Neuronal stem cell (in vitro differentiated cells): ENCODE results near the gene NAV1.

Experiments used
- DNase-seq: peaks from one replicate; pipeline ENCODE4 v3.0.0-alpha.2; 2013; ENCODE audit warnings: low spot score
- H2AFZ ChIP-seq: one replicate; pipeline ENCODE4 v1.6.1; 2013; ENCODE audit warnings: mild to moderate bottlenecking, low read length, inconsistent platforms
- H2AK5ac ChIP-seq: 2 replicates; pipeline ENCODE4 v1.6.1; 2013; ENCODE audit warnings: low read depth, mild to moderate bottlenecking, inconsistent platforms, low read length, moderate library complexity, mixed read lengths
- H2BK120ac ChIP-seq: 2 replicates; pipeline ENCODE4 v1.6.1; 2013; ENCODE audit warnings: low read depth, mild to moderate bottlenecking, inconsistent platforms, low read length, moderate library complexity, mixed read lengths
- H2BK12ac ChIP-seq: one replicate; pipeline ENCODE4 v1.6.1; 2013; ENCODE audit warnings: low read length, inconsistent platforms
- H2BK15ac ChIP-seq: 2 replicates; pipeline ENCODE4 v1.6.1; 2013; ENCODE audit warnings: mild to moderate bottlenecking, low read length, inconsistent platforms, mixed read lengths
- H2BK5ac ChIP-seq: one replicate; pipeline ENCODE4 v1.6.1; 2013; ENCODE audit warnings: inconsistent platforms, mild to moderate bottlenecking, low read length, moderate library complexity
- H3K14ac ChIP-seq: one replicate; pipeline ENCODE4 v1.6.1; 2013; ENCODE audit warnings: low read length, inconsistent platforms
- H3K18ac ChIP-seq: 2 replicates; pipeline ENCODE4 v1.6.1; 2013; ENCODE audit warnings: low read length, inconsistent platforms
- H3K23ac ChIP-seq: 2 replicates; pipeline ENCODE4 v1.6.1; 2013; ENCODE audit warnings: low read depth, mild to moderate bottlenecking, mixed read lengths, low read length, inconsistent platforms; ENCODE audit not compliant: poor library complexity
- H3K27ac ChIP-seq: replicated peaks from 3 replicates; pipeline ENCODE4 v1.5.1; 2013; ENCODE audit warnings: low read length, inconsistent platforms
- H3K27me3 ChIP-seq, 3 experiments: 2 replicates each; pipeline ENCODE4 v1.6.1; 2013; ENCODE audit warnings: low read length in 3 of 3, mild to moderate bottlenecking in 2 of 3, inconsistent platforms in 1 of 3, low read depth in 1 of 3, mixed read lengths in 1 of 3, moderate library complexity in 1 of 3; ENCODE audit not compliant: control insufficient read depth in 3 of 3, insufficient read depth in 3 of 3
- H3K36me3 ChIP-seq, 2 donors: replicated peaks in 1 of 2; 2 replicates each; pipeline ENCODE4 v1.6.1; 2013; ENCODE audit warnings: low read length in 2 of 2; ENCODE audit not compliant: control insufficient read depth in 2 of 2, insufficient read depth in 2 of 2
- H3K4ac ChIP-seq: 2 replicates; pipeline ENCODE4 v1.6.1; 2013; ENCODE audit warnings: inconsistent platforms, mild to moderate bottlenecking, low read length, moderate library complexity
- H3K4me1 ChIP-seq, 2 donors: 1 replicate in 1 of 2; 2 replicates in 1 of 2; pipeline ENCODE4 v1.6.1; 2013; ENCODE audit warnings: low read length in 2 of 2, low read depth in 1 of 2; ENCODE audit not compliant: control insufficient read depth in 2 of 2, insufficient read depth in 1 of 2
- H3K4me2 ChIP-seq: one replicate; pipeline ENCODE4 v1.6.1; 2013; ENCODE audit warnings: mild to moderate bottlenecking, low read length, inconsistent platforms; ENCODE audit not compliant: insufficient read depth, poor library complexity, severe bottlenecking
- H3K4me3 ChIP-seq, 2 donors: 2 replicates each; pipeline ENCODE4 v1.5.1; 2013; ENCODE audit warnings: low read length in 2 of 2, mild to moderate bottlenecking in 2 of 2, inconsistent platforms in 1 of 2, moderate library complexity in 1 of 2
- H3K79me1 ChIP-seq: one replicate; pipeline ENCODE4 v1.6.1; 2013; ENCODE audit warnings: low read depth, mild to moderate bottlenecking, inconsistent platforms, low read length, moderate library complexity
- H3K9ac ChIP-seq: one replicate; pipeline ENCODE4 v1.6.1; 2013; ENCODE audit warnings: mild to moderate bottlenecking, low read depth, low read length, inconsistent platforms; ENCODE audit not compliant: poor library complexity
- H3K9me3 ChIP-seq, 2 donors: replicated peaks in 1 of 2; 2 replicates each; pipeline versions ENCODE3 to v1.6.1; 2013; ENCODE audit warnings: low read length in 2 of 2, mild to moderate bottlenecking in 2 of 2, inconsistent platforms in 1 of 2, low read depth in 1 of 2, mixed read lengths in 1 of 2, moderate library complexity in 1 of 2; ENCODE audit not compliant: control insufficient read depth in 2 of 2, insufficient read depth in 1 of 2
- H4K8ac ChIP-seq: one replicate; pipeline ENCODE4 v1.6.1; 2013; ENCODE audit warnings: low read depth, mild to moderate bottlenecking, inconsistent platforms, low read length, moderate library complexity
- H4K91ac ChIP-seq: one replicate; pipeline ENCODE4 v1.6.1; 2013; ENCODE audit warnings: low read length, low read depth, mild to moderate bottlenecking, inconsistent platforms; ENCODE audit not compliant: poor library complexity
- WGBS, 2 donors: extraction: QIAGEN DNeasy Blood & Tissue Kit; methylation state at CpG; one replicate each; pipeline ENCODE4 v1.1.7; 2013; ENCODE audit warnings: missing lambda C conversion rate in 2 of 2, mixed read lengths in 1 of 2; ENCODE audit not compliant: insufficient read length in 2 of 2, insufficient replicate concordance in 1 of 2; ENCODE audit errors: extremely low coverage in 2 of 2; 5-methylcytosine and 5-hydroxymethylcytosine counted together

The NAV1 gene

DNA sequence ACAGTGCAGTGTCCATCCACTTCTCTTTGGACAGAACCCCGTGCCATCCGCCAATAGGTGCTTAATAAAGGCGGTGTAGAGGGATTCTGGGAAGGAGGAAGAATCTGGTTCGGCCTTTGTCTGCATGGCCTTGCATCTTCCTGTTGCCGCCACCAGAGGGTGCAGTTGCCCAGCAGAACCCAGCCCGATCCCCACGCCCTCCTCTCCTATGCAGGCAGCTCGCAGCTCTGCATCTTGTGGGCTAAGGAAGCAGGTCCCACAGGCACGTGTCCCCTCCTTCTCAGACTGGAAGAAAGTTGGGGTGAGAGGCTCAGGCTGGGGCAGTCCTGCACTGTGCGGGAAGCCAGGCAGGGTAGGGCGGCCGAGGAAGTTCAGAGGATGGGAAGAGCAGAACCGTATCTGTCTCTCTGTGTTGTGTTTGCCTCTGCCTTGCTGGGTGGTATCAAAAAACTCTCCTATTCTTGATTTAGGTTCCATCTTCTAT lies 20.8 kb downstream of the NAV1 start:
- no CpG with 5 or more reads among the region's 13 CpGs for WGBS, 2 donors
- peaks cover 0 to 2% (median 0%) of the 10 kb centered on the region in 3 experiments for H3K27me3 ChIP-seq
- DNase-seq = peak; percentile 76
- peaks cover 3% of the 10 kb centered on the region for H3K79me1 ChIP-seq
- no peaks in the 10 kb centered on the region for H3K36me3 ChIP-seq
- no peak overlapping the region for H2AK5ac ChIP-seq
- H2BK120ac ChIP-seq = no peak overlapping the region
- peaks cover 5% of the 10 kb centered on the region in 2 donors for H3K4me1 ChIP-seq
- no peak overlapping the region for H2BK12ac ChIP-seq
- H3K18ac ChIP-seq = peak overlapping the region; percentile 80
- H4K8ac ChIP-seq = no peak overlapping the region
- no peaks in the 10 kb centered on the region for H3K9me3 ChIP-seq
- H2BK15ac ChIP-seq = no peak overlapping the region
- no peak overlapping the region for H3K27ac ChIP-seq
- H3K14ac ChIP-seq = no peak overlapping the region
- no peak overlapping the region for H4K91ac ChIP-seq
- peak overlapping the region; percentile 6 for H3K23ac ChIP-seq
- peak overlapping the region; percentile 97 for H2AFZ ChIP-seq
- H3K9ac ChIP-seq = no peak overlapping the region
- H3K4me2 ChIP-seq = no peak overlapping the region
- no peak overlapping the region for H2BK5ac ChIP-seq
- no peak overlapping the region for H3K4ac ChIP-seq
- H3K4me3 ChIP-seq = no peak overlapping the region

- Histone ChIP-seq H3K9me3 (no peaks in the 10 kb centered on the region), H3K4ac (no peak overlapping the region), H3K4me1 (peaks cover 5% of the 10 kb centered on the region in 2 donors), H3K4me3 (no peak overlapping the region), H2BK5ac (no peak overlapping the region), H2AK5ac (no peak overlapping the region), H2BK12ac (peak overlapping the region; percentile 59), H4K8ac (no peak overlapping the region), H3K23ac (no peak overlapping the region), H3K36me3 (no peaks in the 10 kb centered on the region), H3K27ac (no peak overlapping the region), H3K18ac (peak overlapping the region; percentile 50), H3K27me3 (peaks cover 0 to 2% (median 0%) of the 10 kb centered on the region in 3 experiments), H2AFZ (no peak overlapping the region), H3K79me1 (peaks cover 3% of the 10 kb centered on the region), H4K91ac (peak overlapping the region; percentile 17), H3K4me2 (no peak overlapping the region), H3K14ac (no peak overlapping the region), H2BK15ac (no peak overlapping the region), H3K9ac (no peak overlapping the region), H2BK120ac (no peak overlapping the region)
- DNase-seq = no peak
- WGBS, 2 donors = no CpG with 5 or more reads among the region's 9 CpGs
Measured at GRCh38 chr1:201560328-201561194, 21.6 kb downstream of the NAV1 start.

- no peak overlapping the region for H3K4ac ChIP-seq
- H2BK120ac ChIP-seq = no peak overlapping the region
- H3K14ac ChIP-seq = no peak overlapping the region
- H3K27me3 ChIP-seq = peaks cover 0 to 2% (median 0%) of the 10 kb centered on the region in 3 experiments
- no peak overlapping the region for H3K9ac ChIP-seq
- no peak overlapping the region for H2AFZ ChIP-seq
- H3K79me1 ChIP-seq = peaks cover 3% of the 10 kb centered on the region
- no peak overlapping the region for H2BK12ac ChIP-seq
- no peak overlapping the region for H2BK15ac ChIP-seq
- H4K91ac ChIP-seq = no peak overlapping the region
- no peak for DNase-seq
- no peak overlapping the region for H2AK5ac ChIP-seq
- H2BK5ac ChIP-seq = no peak overlapping the region
- H3K18ac ChIP-seq = no peak overlapping the region
- peaks cover 5% of the 10 kb centered on the region in 2 donors for H3K4me1 ChIP-seq
- no peak overlapping the region for H4K8ac ChIP-seq
- H3K27ac ChIP-seq = no peak overlapping the region
- H3K4me3 ChIP-seq = no peak overlapping the region
- H3K36me3 ChIP-seq = no peaks in the 10 kb centered on the region
- H3K23ac ChIP-seq = no peak overlapping the region
- H3K4me2 ChIP-seq = no peak overlapping the region
- H3K9me3 ChIP-seq = no peaks in the 10 kb centered on the region
- WGBS, 2 donors = no CpG with 5 or more reads among the region's 3 CpGs
Measured at GRCh38 chr1:201561195-201561564, 22.3 kb downstream of the NAV1 start.

GRCh38 chr1:201561601-201562000 lies 22.7 kb downstream of the NAV1 start:
- H3K79me1 ChIP-seq = peaks cover 3% of the 10 kb centered on the region
- H2BK5ac ChIP-seq = no peak overlapping the region
- H3K27ac ChIP-seq = no peak overlapping the region
- no peak for DNase-seq
- no peak overlapping the region for H3K4me3 ChIP-seq
- no peak overlapping the region for H2BK12ac ChIP-seq
- H3K27me3 ChIP-seq = peaks cover 0 to 2% (median 0%) of the 10 kb centered on the region in 3 experiments
- no peak overlapping the region for H2AK5ac ChIP-seq
- no peak overlapping the region for H3K14ac ChIP-seq
- H4K91ac ChIP-seq = no peak overlapping the region
- H2AFZ ChIP-seq = no peak overlapping the region
- no peak overlapping the region for H3K4me2 ChIP-seq
- no peak overlapping the region for H2BK15ac ChIP-seq
- no peak overlapping the region for H4K8ac ChIP-seq
- no peaks in the 10 kb centered on the region for H3K9me3 ChIP-seq
- peaks cover 5% of the 10 kb centered on the region in 2 donors for H3K4me1 ChIP-seq
- H3K36me3 ChIP-seq = no peaks in the 10 kb centered on the region
- no peak overlapping the region for H2BK120ac ChIP-seq
- no peak overlapping the region for H3K9ac ChIP-seq
- H3K18ac ChIP-seq = no peak overlapping the region
- H3K23ac ChIP-seq = no peak overlapping the region
- H3K4ac ChIP-seq = no peak overlapping the region
